Transverse colon (tissue), 3 donors: ENCODE results near the gene DLST.

Experiments used
- EP300 ChIP-seq: sonication (generic); formaldehyde crosslinking; IDR thresholded peaks from one replicate; pipeline ENCODE4 v1.6.1; 2017; ENCODE audit warnings: antibody characterized with exemption, low read depth
- POLR2A ChIP-seq: fragments of 450-650 bp; IDR thresholded peaks from one replicate; pipeline ENCODE4 v1.6.1; 2016; ENCODE audit warnings: antibody characterized with exemption, mild to moderate bottlenecking, moderate library complexity
- TF ChIP-seq, protein P1 (sequence below), 5 experiments: fragments of 200-600 bp in 3 of 5; fragments of 450-650 bp in 2 of 5; sonication (generic) in 3 of 5; IDR thresholded peaks; 1 replicate in 2 of 5; 2 replicates in 3 of 5; pipeline ENCODE4 v1.5.1; 2016 to 2017; ENCODE audit warnings: antibody characterized with exemption in 5 of 5, inconsistent platforms in 3 of 5, mild to moderate bottlenecking in 2 of 5, moderate library complexity in 1 of 5

DNA sequence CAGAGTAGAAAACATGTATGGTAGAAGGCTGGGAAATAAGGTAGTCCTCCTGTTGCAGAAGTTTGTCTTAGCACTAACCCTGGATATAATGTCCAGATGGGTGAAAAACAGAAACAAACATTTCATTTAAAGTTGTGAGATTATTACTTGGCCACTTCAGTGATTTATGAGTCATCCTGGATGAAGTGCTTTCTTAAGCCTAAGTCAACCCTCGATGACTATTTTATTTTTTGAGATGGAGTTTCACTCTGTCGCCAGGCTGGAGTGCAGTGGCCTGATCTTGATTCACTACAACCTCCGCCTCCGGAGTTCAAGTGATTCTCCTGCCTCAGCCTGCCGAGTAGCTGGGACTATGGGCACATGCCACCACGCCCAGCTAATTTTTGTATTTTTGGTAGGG, 10.2 kb downstream of the DLST start:
- TF ChIP-seq POLR2A (no peak), EP300 (no peak)
- TF ChIP-seq, protein P1, sequence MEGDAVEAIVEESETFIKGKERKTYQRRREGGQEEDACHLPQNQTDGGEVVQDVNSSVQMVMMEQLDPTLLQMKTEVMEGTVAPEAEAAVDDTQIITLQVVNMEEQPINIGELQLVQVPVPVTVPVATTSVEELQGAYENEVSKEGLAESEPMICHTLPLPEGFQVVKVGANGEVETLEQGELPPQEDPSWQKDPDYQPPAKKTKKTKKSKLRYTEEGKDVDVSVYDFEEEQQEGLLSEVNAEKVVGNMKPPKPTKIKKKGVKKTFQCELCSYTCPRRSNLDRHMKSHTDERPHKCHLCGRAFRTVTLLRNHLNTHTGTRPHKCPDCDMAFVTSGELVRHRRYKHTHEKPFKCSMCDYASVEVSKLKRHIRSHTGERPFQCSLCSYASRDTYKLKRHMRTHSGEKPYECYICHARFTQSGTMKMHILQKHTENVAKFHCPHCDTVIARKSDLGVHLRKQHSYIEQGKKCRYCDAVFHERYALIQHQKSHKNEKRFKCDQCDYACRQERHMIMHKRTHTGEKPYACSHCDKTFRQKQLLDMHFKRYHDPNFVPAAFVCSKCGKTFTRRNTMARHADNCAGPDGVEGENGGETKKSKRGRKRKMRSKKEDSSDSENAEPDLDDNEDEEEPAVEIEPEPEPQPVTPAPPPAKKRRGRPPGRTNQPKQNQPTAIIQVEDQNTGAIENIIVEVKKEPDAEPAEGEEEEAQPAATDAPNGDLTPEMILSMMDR (IDR thresholded peaks at IDR 0.05), result no peak
